HG03571 (cell line): ENCODE measurements around the gene RXRA.

Source experiments
- ATAC-seq: cut with Tn5 transposase; IDR thresholded peaks from one replicate; pipeline ENCODE4 v1.9.1; 2021; ENCODE audit not compliant: unreplicated experiment

The RXRA gene

GRCh38 chr9:134351606-134352176 is 25.4 kb downstream of the RXRA start:
- ATAC-seq: no peak

DNA sequence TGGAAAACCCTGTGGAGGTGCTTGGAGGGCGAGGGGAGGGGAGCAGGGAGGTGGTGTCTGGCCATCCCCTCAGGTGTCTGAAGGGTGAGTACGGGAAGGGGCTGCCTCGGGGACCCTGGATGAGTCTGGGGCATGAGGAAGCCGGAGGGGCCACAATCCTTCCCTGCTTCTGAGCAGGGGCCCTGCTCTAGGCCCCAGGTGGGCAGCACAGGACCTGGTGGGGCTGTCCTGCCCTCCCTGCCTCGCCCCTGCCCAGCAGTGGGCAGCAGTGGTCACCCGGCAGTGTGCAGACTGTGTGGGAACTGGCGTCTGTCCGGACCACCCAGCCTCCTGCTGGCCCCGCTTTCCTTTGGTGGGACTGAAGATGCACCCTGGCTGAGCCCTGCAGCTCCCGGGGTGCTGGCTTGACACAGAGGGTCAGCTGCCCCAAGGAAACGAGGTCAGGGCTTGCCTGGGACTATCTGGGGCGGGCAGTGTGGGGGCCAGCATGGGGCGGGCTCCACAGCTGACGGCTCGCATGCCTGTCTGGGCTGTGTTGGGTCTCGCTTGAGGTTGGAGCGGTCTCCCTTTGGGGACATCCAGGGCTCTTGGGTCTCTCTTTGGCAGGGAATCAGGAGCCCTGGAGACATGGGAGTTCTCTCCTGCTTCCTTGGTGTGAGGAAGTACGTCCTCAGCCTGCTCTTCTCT is 26.1 kb downstream of the RXRA start:
- no peak for ATAC-seq

DNA sequence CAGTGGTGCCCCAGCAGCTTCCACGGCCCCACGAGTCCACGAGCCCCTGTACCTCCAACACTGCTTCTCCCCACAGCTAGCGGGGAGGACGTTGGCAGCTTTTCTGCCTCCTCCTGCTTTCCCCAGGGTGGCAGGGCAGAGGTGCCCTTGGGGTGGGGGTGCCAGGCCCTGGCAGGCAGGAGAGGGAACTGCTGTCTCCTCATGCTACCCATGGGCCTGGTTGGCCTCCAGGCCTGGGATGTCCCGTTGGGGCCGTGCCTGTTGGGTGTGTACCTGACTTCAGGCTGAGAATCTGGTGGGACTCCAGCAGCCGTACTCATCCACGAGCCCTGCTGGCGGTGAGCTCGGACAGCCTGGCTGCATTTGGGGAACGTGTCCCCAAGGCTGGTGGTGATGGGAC is 27.3 kb downstream of the RXRA start:
- no peak for ATAC-seq

GRCh38 chr9:134355158-134355557 is 28.9 kb downstream of the RXRA start:
- ATAC-seq: no peak

DNA sequence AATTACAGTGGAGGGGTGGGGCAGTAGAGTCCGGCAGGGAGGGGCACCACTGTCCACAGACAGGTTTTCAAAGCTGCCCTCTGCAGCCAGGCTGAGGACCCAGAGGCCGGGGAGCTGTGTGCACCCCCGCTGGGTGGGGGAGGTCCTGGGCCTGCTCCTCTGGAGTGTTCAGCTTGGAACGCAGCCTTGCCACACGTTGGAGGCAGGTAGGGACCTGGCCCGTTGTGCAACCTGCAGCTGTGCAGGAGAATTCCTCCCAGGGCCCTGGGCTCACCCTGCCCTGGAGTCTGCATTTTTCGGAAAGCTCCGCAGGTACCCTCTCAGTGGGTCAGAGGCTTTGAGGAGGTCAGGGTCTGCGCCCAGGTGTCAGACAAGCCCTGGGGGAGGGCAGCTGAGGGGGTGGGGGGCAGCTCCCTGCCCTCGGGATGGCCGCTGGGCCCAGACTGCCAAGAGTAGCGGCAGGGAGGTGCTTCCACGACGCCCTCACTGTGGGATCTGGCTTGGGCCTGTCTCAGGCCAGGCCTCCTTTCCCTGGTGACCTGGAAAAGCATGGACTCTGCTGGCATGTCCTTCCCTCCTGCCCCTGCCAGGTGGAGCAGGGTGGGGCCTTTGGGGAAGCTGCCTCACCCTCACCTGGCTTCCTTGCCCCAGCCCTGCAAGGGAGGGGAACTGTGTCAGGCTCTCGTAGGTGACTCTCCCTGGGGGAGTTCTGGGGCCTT is 29.5 kb downstream of the RXRA start:
- ATAC-seq: no peak

- no peak for ATAC-seq
Observed at GRCh38 chr9:134356496-134357470, 30.5 kb downstream of the RXRA start.

DNA sequence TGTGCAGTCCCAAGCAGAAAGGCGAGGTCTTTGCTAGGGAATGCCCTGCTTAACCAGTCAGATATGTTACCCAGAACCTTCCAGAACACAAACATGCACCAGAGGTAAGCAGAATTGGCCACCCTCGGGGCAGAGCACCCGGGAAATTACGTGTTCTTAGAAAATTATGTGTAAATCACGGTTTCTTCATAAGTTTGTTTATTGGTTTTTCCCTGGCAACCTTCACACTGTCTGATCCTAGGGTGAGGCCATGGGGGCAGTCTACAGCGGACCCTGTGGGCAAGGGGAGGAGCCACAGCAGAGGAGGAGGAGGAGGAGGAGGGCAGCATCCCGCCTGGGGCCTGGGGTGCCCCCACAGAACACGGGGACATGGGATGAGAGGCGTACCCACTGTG is 31.4 kb downstream of the RXRA start:
- ATAC-seq: no peak

DNA sequence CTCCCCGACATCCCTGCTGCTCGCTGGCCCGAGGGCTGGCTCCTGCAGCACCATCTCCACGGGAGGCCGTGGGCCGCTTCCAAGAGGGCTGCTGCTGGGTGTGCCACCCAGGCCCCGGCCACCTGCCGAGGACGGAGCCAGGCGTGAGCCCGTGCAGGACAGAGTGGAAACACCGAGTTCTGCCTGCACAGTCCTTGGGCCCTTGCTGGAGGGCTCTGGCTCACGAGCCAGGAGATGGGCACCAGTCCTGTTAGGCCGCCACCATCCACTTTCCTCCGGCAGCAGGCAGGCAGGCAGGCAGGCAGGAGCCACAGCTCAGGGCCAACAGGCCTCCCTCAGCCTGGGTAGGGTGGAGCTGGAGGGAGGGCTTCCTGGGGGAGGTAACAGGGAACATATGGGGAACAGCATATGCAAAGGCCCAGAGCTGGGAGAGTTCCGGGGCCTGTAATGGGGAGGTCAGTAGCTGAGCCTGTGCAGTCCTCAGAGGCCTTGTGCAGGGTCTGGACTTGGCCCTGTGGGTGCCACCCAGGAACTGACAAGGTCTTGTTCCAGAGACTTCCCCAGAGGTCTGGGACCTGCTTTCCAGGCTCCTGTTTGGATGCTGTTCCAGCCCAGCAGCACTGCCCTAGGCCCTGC is 31.9 kb downstream of the RXRA start:
- no peak for ATAC-seq

DNA sequence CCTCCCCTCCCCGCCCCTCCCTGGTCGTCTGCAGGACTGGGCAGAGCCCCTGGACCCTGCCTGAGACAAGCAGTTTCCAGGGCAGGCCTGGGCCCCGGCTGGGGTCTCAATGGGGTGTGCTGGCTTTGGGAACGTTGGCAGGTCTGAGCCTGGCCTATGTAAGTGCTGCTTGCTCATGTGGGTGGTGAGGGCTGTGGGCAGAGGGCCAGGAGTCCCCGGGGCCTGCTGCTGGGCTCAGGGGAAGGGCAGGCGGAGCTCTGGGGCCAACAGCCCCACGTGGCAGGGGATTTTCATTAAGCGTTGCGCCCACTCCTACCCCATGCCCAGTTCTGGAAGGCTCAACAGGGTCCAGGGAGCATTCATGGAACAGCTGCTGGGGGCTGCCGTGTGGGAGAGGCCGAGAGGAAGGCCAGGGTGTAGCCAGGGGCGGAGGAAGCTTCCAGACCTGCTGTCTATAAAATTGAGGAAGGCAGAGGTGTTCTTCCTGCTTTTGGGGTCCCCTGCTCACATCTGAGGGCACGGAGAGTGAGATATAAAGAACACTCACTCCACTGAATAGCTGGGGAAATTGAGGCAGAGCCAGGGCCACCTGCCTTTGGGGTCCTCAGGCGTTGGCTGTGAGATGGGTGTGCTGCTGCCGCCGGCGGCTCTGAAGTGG is 32.5 kb downstream of the RXRA start:
- ATAC-seq: no peak

DNA sequence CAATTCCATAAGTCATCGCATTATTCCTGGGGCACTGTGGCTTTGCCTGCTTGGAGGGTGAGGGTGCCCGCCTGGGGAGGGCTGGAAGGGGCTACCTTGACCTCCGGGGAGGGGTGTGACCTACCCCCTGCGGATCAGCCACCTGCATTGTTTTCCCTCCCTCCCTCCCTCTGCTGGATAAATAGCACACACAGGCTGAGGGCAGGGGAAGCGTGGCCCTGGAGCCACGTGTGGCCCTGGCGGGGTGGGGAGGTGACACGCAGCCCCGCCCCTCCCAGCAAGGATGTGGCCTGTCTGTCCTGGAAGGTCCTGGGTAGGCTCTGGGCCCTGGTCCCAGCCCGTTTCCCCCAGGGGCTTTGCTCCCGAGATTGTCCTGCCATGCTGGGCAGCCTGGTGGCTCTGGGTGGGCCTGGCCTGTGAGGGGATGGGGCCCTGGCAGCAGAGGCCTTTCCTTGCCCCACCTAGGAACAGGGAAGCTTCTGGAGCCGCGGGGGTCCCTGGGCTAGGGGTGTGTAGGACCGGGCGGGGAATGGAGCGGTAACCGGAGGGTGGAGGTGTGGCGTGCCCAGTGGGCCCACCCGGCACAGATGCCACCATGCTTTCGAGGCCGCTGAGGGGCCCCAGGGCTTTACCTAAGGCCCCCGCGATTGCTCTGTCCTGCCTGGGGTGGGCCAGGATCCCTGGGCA is 33.4 kb downstream of the RXRA start:
- no peak for ATAC-seq

GRCh38 chr9:134360180-134360759 is 34.0 kb downstream of the RXRA start:
- no peak for ATAC-seq

DNA sequence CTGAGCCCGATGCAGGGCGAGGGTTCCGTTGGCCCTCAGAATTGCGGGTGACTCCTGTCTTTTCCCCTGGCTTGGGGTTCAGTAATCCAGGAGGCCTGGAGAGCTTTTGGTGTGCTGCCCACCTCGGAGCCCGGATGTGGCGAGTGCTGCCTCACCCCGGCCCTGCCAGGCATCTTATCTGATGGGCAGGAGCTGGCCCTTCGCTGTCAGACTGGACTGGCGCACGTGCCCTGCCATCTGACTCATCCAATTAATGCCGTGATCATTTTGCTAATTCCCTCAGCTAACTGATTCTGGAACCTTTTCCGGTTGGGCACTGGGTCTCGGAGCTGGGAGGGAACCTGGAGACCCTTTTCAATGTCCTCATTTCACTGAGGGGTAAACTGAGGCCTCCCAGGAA is 34.6 kb downstream of the RXRA start:
- no peak for ATAC-seq

DNA sequence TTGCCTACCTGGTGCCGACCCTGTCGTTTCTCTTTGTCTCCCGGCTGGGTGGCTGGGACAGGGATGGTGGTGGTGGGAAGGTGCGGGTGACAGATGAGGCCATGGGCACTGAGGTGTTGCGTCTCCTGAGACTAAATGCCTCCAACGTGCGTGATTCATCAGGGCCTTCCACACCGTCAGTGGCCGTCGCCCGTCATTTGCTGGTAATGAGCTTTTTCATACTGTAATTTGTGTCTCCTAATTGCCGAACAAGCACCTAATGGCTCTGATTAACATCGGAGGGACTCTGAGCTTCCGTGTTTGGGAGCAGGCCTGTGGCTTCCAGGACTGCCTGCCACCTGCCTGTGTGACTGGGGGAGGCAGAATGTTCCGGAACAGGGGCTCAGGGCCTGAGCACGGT is 35.2 kb downstream of the RXRA start:
- ATAC-seq: no peak

DNA sequence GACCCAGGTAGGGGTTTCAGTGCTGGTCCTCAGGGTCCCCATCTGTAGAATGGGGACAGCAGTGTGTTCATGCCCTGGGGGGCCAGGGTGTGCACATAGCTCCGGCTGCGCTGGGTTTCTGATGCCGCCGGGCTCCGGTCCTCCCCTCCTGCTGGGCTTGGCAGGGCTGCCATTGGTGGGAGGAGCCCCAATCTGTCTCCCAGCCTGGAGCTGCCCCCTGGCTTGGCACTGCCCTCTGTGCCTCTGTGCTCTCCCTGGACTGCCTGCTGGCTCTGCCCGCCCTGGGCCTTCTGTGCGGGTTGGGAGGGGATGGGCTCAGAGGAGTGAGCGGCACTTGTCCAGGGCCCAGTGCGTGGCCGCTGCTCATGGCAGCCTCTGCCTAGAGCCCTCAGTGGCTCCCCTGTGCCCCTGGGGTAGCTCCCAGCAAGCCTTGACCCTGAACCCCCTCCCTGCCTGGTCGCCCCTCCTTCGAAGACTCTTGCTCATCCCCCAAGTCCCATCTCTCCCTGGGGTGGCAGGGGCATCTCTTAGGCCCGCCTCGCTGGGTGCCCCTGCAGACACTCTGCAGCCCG is 35.7 kb downstream of the RXRA start:
- ATAC-seq: no peak

DNA sequence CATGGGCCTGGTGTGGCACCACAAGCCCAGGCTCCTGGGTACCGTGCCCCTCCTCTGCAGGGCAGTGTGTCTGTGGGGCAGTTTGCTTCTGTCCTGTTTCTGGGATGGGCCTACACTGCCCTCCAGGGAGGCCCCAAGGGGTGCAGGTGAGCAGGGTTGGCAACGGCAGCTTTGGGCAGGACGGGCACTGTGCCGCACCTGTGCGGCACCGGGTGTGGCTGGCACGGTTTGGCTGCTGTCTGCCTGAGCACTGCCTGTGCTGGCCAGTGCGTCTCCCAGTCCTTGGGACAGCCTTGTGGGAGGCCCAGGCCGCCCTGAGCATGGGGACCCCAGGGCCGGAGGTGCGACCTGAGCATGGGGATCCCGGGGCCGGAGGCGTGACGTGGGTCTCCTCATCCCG is 37.2 kb downstream of the RXRA start:
- no peak for ATAC-seq

DNA sequence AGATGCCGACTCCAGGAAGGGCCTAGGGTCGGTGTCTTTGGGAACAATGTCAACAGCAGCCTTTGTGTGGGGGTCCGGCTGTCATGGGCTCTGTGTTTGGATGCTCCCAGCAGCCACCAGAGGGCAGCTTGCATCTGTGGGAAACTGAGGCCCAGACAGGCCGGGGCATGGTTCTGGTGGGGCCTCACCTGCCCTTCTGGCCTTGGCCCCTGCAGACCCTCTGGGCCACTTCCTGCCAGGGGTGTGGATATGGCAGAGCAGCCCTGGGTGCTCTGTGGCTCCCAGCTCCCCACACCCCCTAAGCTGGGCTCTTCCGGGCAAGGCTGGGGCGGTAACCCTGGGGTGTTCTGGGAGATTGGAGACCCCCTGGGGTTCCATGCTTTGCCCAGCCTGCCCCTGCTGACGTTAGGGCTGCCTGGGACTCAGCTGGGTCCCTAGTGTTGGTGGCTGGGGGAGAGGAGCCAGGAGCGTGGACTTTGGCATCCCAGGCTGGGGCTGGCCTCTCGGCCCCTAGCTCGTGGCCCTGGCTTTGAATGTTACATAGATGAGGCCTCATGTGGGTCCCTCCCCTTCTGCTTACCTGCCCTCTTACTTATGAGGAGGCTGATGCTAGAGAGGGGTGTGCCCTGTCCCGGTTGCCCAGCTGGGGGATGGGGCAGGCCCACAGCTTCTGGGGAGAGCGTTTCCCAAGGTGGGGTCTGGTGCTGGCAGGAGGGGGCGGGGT is 38.3 kb downstream of the RXRA start:
- no peak for ATAC-seq

GRCh38 chr9:134365115-134365596 is 38.9 kb downstream of the RXRA start:
- ATAC-seq: no peak

DNA sequence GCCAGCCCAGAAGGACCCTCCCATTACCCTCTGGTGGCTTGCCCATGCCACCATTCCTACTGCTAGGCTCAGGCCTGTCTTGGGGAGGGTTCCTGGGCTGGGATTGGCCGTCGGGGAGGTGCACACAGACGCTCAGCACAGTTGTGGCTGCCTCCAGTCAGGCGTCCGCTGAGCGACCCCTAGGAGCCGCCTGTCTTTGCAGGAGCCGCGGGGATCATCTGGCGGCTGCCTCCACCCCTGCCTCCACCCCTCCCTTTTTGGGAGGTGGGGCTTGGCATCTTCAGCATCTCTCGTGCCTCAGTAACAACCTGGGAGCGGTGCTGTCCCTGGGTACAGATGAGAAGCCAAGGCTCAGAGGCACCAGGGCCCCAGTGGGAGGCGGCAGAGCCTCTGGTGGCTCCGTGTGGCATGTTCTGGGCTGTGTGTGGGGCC is 39.6 kb downstream of the RXRA start:
- no peak for ATAC-seq
